ENCODE results near the gene PEX11G. TPM values are rescaled to one million over a fixed set of nuclear protein-coding genes. Genes with fewer than 3 reads are reported as not detected.

Gene PEX11G
- total RNA-seq, 2 experiments from 2014 or later, result not detected

DNA sequence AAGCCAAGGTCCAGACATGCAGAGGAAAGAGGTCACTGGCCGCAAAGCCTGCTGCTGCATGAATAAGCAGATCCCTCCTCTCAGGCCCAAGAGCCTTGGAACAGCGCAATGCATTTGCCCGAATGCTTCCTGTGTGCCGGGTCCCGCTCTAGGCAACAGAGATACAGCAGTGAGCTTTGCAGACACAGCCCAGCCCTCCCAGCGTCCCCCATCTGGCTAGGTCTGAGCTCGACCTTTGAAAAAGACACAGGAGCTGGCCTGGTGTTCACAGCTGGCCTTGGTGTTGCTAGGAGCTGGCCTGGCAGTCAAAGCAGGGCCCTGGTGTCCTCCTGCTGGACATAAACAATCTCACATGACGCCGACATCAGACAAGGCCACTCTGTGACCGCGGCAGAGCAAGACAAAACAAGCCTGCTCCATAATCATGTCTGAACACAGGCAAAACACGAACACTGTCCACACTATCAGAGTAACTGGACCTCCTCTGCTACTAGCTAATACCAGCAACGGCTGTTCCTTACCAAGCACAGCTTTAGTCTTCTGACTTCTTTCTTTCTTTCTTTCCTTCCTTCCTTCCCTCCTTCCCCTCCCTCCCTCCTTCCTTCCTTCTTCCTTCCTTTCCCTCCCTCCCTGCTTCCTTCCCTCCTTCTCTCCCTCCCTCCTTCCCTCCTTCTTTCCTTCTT, 5.7 kb upstream of the PEX11G start:
- POLR2A ChIA-PET, result interaction anchor here (0.6 kb wide), 1 partner anchor 9 kb away, joined by 4 read pairs; no protein-coding TSS in a partner anchor

GRCh38 chr19:7492558-7492957, 3.7 kb upstream of the PEX11G start:
- TF ChIP-seq CTCF (IDR thresholded peaks at IDR 0.05), result no peak
- Mint-ChIP-seq H3K27me3 (peaks cover 16% of the 10 kb centered on the region), H3K4me1 (ENCODE audit: low read depth) (peaks cover 7% of the 10 kb centered on the region), H3K36me3 (ENCODE audit: low read depth) (no peaks in the 10 kb centered on the region), H3K4me3 (no peak overlapping the region), H3K9me3 (no peaks in the 10 kb centered on the region), H3K27ac (peak overlapping the region; percentile 44)
- intact Hi-C loops (cut with DNase I, micrococcal nuclease), result no loop called here
- ChIA-PET CTCF (no interaction called here), POLR2A (no interaction called here)
- H3K36me3 ChIP-seq (ENCODE audit: insufficient read depth, low read length), result no peaks in the 10 kb centered on the region
- peaks cover 15% of the 10 kb centered on the region for H3K4me1 ChIP-seq (ENCODE audit: insufficient read depth, low read length)
- no peak for DNase-seq
- no peaks in the 10 kb centered on the region for H3K9me3 ChIP-seq (ENCODE audit: control insufficient read depth in 1 of 2, insufficient read depth in 1 of 2, low read length in 2 of 2)
- H3K4me3 ChIP-seq (ENCODE audit: low read length), result no peak overlapping the region
- ATAC-seq (ENCODE audit: poor library complexity), result no peak
- no peaks in the 10 kb centered on the region for H3K27me3 ChIP-seq (ENCODE audit: control insufficient read depth in 1 of 2, insufficient read depth in 2 of 2, low read length in 2 of 2)
- no peak overlapping the region for H3K27ac ChIP-seq (ENCODE audit: low read depth in 1 of 2, low read length in 2 of 2)

More for the DNA sequence above, 5.7 kb upstream of the PEX11G start:
- DNase-seq (no peak), ATAC-seq (ENCODE audit: poor library complexity) (no peak)
- H3K4me3 Mint-ChIP-seq, result no peak overlapping the region
- H3K27ac ChIP-seq (ENCODE audit: low read depth in 1 of 2, low read length in 2 of 2), result no peak overlapping the region
- H3K4me3 ChIP-seq (ENCODE audit: low read length), result no peak overlapping the region
- H3K4me1 ChIP-seq (ENCODE audit: insufficient read depth, low read length), result peaks cover 2% of the 10 kb centered on the region
- peaks cover 30% of the 10 kb centered on the region for H3K27me3 Mint-ChIP-seq
- no peak for TF ChIP-seq CTCF (IDR thresholded peaks at IDR 0.05)
- no peaks in the 10 kb centered on the region for H3K36me3 Mint-ChIP-seq (ENCODE audit: low read depth)
- no peaks in the 10 kb centered on the region for H3K36me3 ChIP-seq (ENCODE audit: insufficient read depth, low read length)
- intact Hi-C loops (cut with DNase I, micrococcal nuclease), result no loop called here
- CTCF ChIA-PET, result interaction anchor here (0.5 to 0.7 kb wide), 2 partner anchors 63 to 157 kb away, joined by 4 read pairs; no protein-coding TSS in a partner anchor
- no peaks in the 10 kb centered on the region for H3K9me3 Mint-ChIP-seq
- no peaks in the 10 kb centered on the region for H3K9me3 ChIP-seq (ENCODE audit: control insufficient read depth in 1 of 2, insufficient read depth in 1 of 2, low read length in 2 of 2)
- H3K4me1 Mint-ChIP-seq (ENCODE audit: low read depth), result peaks cover 2% of the 10 kb centered on the region
- H3K27ac Mint-ChIP-seq, result no peak overlapping the region
- H3K27me3 ChIP-seq (ENCODE audit: control insufficient read depth in 1 of 2, insufficient read depth in 2 of 2, low read length in 2 of 2), result peaks cover 0 to 2% of the 10 kb centered on the region in 2 experiments

DNA sequence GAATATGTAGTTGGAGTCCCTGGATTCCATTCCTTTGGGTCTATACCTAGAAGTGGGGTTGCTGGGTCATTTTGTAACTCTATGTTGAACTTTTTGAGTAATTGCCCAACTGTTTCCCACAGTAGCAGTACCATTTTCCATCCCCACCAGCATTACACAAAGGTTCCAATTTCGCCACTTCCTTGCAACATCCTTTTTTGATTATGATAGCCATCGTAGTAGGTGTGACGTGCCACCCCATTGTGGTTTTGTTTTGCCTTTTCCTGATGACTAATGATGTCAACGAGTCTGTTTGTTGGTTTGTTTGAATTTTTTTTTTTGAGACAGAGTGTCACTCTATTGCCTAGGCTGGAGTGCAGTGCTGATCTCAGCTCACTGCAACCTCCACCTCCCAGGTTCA, 3.3 kb upstream of the PEX11G start:
- H3K27ac Mint-ChIP-seq, result peak overlapping the region; percentile 44
- intact Hi-C loops (cut with DNase I, micrococcal nuclease), result no loop called here
- no peak for TF ChIP-seq CTCF (IDR thresholded peaks at IDR 0.05)
- H3K9me3 ChIP-seq (ENCODE audit: control insufficient read depth in 1 of 2, insufficient read depth in 1 of 2, low read length in 2 of 2), result no peaks in the 10 kb centered on the region
- no peak overlapping the region for H3K4me3 Mint-ChIP-seq
- no peaks in the 10 kb centered on the region for H3K36me3 Mint-ChIP-seq (ENCODE audit: low read depth)
- no peaks in the 10 kb centered on the region for H3K9me3 Mint-ChIP-seq
- DNase-seq (peak in 3 of 14 experiments; percentile 42 to 76 (median 69)), ATAC-seq (ENCODE audit: poor library complexity) (peak; percentile 20)
- CTCF ChIA-PET, result no interaction called here
- peaks cover 12% of the 10 kb centered on the region for H3K27me3 Mint-ChIP-seq
- H3K4me1 ChIP-seq (ENCODE audit: insufficient read depth, low read length), result peaks cover 15% of the 10 kb centered on the region
- H3K4me1 Mint-ChIP-seq (ENCODE audit: low read depth), result peaks cover 7% of the 10 kb centered on the region
- no peak overlapping the region for H3K27ac ChIP-seq (ENCODE audit: low read depth in 1 of 2, low read length in 2 of 2)
- POLR2A ChIA-PET, result no interaction called here
- H3K36me3 ChIP-seq (ENCODE audit: insufficient read depth, low read length), result no peaks in the 10 kb centered on the region
- no peak overlapping the region for H3K4me3 ChIP-seq (ENCODE audit: low read length)
- H3K27me3 ChIP-seq (ENCODE audit: control insufficient read depth in 1 of 2, insufficient read depth in 2 of 2, low read length in 2 of 2), result no peaks in the 10 kb centered on the region

All from CD4-positive, alpha-beta T cell (primary cell).